H1 (cell line): ENCODE results near the gene EIF4E1B. TPM values are rescaled to one million over a fixed set of nuclear protein-coding genes. Genes with fewer than 3 reads are reported as not detected.

ENCODE experiments used
- BRCA1 ChIP-seq: IDR thresholded peaks from 2 replicates; pipeline ENCODE4 v1.6.1; 2012; ENCODE audit warnings: low read depth, low read length, improper control_type of control experiment
- CHD7 ChIP-seq: fragments of 300-600 bp; sonication (generic); IDR thresholded peaks from 2 replicates; pipeline ENCODE4 v1.7.1; 2012; ENCODE audit warnings: low read length, moderate library complexity, mild to moderate bottlenecking, inconsistent platforms; ENCODE audit not compliant: insufficient replicate concordance
- CREB1 ChIP-seq: IDR thresholded peaks from 2 replicates; pipeline ENCODE4 v1.6.1; 2012; ENCODE audit warnings: inconsistent platforms
- E2F6 ChIP-seq: IDR thresholded peaks from 2 replicates; pipeline ENCODE4 v1.6.1; 2012; ENCODE audit warnings: inconsistent platforms
- PHF8 ChIP-seq: fragments of 200-600 bp; sonication (generic); conservative IDR thresholded peaks from 2 replicates; pipeline ENCODE4 v1.7.1; 2012; ENCODE audit warnings: low read depth, mild to moderate bottlenecking, inconsistent platforms, low read length, moderate library complexity
- POLR2A ChIP-seq, 2 experiments: IDR thresholded peaks; 1 replicate in 1 of 2; 2 replicates in 1 of 2; pipeline ENCODE4 v1.6.1; 2011; ENCODE audit warnings: low read depth in 2 of 2, low read length in 2 of 2, mild to moderate bottlenecking in 2 of 2; ENCODE audit errors: control extremely low read depth in 1 of 2
- TCF12 ChIP-seq: IDR thresholded peaks from 2 replicates; pipeline ENCODE4 v1.6.1; 2011; ENCODE audit warnings: low read depth, mild to moderate bottlenecking, low read length
- polyA plus RNA-seq, 7 experiments: library from polyadenylated mRNA; depleted of rRNA in 3 of 7; stranded (reverse) in 5 of 7; unstranded in 2 of 7; fragments of >200 nt in 5 of 7; fragments of 200-250 nt in 2 of 7; gene quantifications; 1 replicate in 5 of 7; 2 replicates in 1 of 7; 4 replicates in 1 of 7; pipeline versions ENCODE4 v1.2.1 to v1.2.3, GENCODE V29; 2011 to 2013; ENCODE audit warnings: missing spikeins in 2 of 7, mixed read lengths in 2 of 7
- total RNA-seq: library from RNA; stranded (reverse); fragmentation: NEBNext Ultra II Directional; extraction: Animal tissue kit (Norgen Biotek cat#: 25700); gene quantifications from 2 replicates; pipeline ENCODE4 v1.2.1, GENCODE V29; 2021

Gene EIF4E1B
- total and polyA plus RNA-seq, 2 of the 8 experiments (the other 6 are each of a cell fraction or from before 2014, with no cell fraction given), result 0.97 to 1.3 TPM

- no peak for TF ChIP-seq CHD7
- TF ChIP-seq E2F6, result no peak
- no peak for TF ChIP-seq BRCA1
- TF ChIP-seq TCF12, result no peak
- TF ChIP-seq POLR2A (IDR thresholded peaks at IDR 0.05; ENCODE audit: control extremely low read depth in 1 of 2, low read depth in 2 of 2, low read length in 2 of 2), result no peak
- no peak for TF ChIP-seq CREB1
- TF ChIP-seq PHF8, result no peak
These were observed 61.0 kb downstream of the EIF4E1B start (continued) for GRCh38 chr5:176691524-176691923.
